ENCODE measurements around the gene CAPN12. TPM values are rescaled to one million over a fixed set of nuclear protein-coding genes. Genes with fewer than 3 reads are reported as not detected.

Gene CAPN12
- total RNA-seq, 1 experiment from 2014 or later: 8.8 TPM

- DNase-seq (ENCODE audit: low read depth, low spot score) (no peak), ATAC-seq (peak; percentile 0; the same call in 1 of the 2 replicates)
- TF ChIP-seq, protein P1, sequence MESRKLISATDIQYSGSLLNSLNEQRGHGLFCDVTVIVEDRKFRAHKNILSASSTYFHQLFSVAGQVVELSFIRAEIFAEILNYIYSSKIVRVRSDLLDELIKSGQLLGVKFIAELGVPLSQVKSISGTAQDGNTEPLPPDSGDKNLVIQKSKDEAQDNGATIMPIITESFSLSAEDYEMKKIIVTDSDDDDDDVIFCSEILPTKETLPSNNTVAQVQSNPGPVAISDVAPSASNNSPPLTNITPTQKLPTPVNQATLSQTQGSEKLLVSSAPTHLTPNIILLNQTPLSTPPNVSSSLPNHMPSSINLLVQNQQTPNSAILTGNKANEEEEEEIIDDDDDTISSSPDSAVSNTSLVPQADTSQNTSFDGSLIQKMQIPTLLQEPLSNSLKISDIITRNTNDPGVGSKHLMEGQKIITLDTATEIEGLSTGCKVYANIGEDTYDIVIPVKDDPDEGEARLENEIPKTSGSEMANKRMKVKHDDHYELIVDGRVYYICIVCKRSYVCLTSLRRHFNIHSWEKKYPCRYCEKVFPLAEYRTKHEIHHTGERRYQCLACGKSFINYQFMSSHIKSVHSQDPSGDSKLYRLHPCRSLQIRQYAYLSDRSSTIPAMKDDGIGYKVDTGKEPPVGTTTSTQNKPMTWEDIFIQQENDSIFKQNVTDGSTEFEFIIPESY (IDR thresholded peaks at IDR 0.05; ENCODE audit: extremely low read depth, insufficient replicate concordance, low read length): no peak
- no peak for TF ChIP-seq POLR2A (IDR thresholded peaks at IDR 0.05; ENCODE audit: borderline replicate concordance, extremely low read depth, insufficient read depth, insufficient read length)
- no peak for TF ChIP-seq RAD21 (IDR thresholded peaks at IDR 0.05; ENCODE audit: low read depth)
- no peak for TF ChIP-seq SP1 (IDR thresholded peaks at IDR 0.05; ENCODE audit: low read depth)
- Histone ChIP-seq H4K20me1 (ENCODE audit: insufficient read depth) (0 out of 2 replicates have a peak, but pooled peaks cover 3% of the 10 kb centered on the region), H3K27me3 (ENCODE audit: insufficient read depth, low read length) (no peaks in the 10 kb centered on the region), H3K4me2 (ENCODE audit: low read length) (peak overlapping the region; percentile 62), H3K4me3 (replicated peaks in 1 of 2; ENCODE audit: low read depth in 1 of 2, low read length in 2 of 2) (no peak overlapping the region), H2AFZ (ENCODE audit: low read depth, low read length, poor library complexity, severe bottlenecking) (no peak overlapping the region), H3K9me2 (ENCODE audit: insufficient read depth) (no peaks in the 10 kb centered on the region), H3K36me3 (ENCODE audit: control insufficient read depth in 1 of 2, insufficient read depth in 2 of 2, low read length in 2 of 2) (peaks cover 11 to 20% of the 10 kb centered on the region in 2 experiments; a peak in 3 of 4 replicates), H3K27ac (ENCODE audit: low read depth, low read length) (peak overlapping the region; percentile 67; the same call in 1 of the 2 replicates), H3K9ac (ENCODE audit: low read length) (0 out of 2 replicates have a peak overlapping the region, but pooled peaks have one; percentile 39), H3K79me2 (ENCODE audit: insufficient read depth, low read length) (no peaks in the 10 kb centered on the region), H3K9me3 (ENCODE audit: control insufficient read depth in 1 of 2, insufficient read depth in 1 of 2, low read depth in 1 of 2, low read length in 2 of 2) (no peaks in the 10 kb centered on the region), H3K4me1 (ENCODE audit: control insufficient read depth in 1 of 2, insufficient read depth in 2 of 2, low read length in 2 of 2) (peaks cover 13 to 59% of the 10 kb centered on the region in 2 experiments; a peak in 3 of 4 replicates)
- no TSS peak for BruUV-seq (replicated peaks)
- intact Hi-C loops (cut with micrococcal nuclease): loop anchor here (5.0 kb wide), 1 partner anchor 199 kb away; the partner anchor contains the start of genes MRPS12 and SARS2
- CTCF ChIA-PET: interaction anchor here (0.9 to 1.1 kb wide), 2 partner anchors 189 to 330 kb away, joined by 3 read pairs; partner anchors contain the start of gene FAM98C
- RAD21 ChIA-PET (ENCODE audit: low non-redundant PET in 1 of 2, low total read pairs in 2 of 2, uncharacterized antibody in 2 of 2, unreplicated experiment in 2 of 2): no interaction called here
- POLR2A ChIA-PET: interaction anchor here (1.0 kb wide), 1 partner anchor 86 kb away, joined by 3 read pairs; the partner anchor contains the start of gene ACTN4
Measured at GRCh38 chr19:38733241-38733492, 11.1 kb downstream of the CAPN12 start.

DNA sequence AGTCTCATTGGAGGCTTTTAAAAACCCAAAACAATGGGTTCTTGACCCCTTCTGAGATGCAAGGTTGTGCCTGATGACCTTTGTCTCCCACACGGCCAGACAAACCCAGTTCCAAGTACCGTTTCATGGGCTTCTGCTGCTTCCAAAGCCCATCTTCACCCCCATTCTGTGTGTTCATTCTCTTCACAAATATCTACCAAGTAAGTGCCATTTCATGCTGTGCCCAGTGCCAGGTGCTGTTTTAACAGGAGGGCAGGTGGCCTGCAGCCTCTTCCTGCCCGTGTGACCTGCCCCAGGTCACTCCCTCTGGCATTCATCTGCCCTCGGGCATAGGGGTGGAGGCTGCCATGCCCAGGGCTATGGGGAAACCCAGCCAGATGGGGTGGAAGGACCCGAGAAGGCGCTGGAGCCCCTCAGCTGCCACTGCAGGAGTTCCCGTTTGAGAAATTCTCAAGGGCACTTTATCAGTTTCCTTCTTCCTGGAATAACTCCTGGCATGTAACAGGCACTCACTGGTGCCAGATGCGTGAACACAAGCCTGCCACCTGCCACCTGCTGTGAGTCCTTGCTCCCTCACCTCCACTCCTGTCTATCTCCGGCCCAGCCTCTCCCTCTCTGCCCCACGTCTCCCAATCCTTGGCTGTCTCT is 12.5 kb downstream of the CAPN12 start:
- H3K27ac ChIP-seq (ENCODE audit: low read depth, low read length): peak overlapping the region; percentile 30; the same call in 1 of the 2 replicates
- H3K9ac ChIP-seq (ENCODE audit: low read length): no peak overlapping the region
- no peak for ATAC-seq
- peaks cover 11 to 32% of the 10 kb centered on the region in 2 experiments; a peak in 3 of 4 replicates for H3K36me3 ChIP-seq (ENCODE audit: control insufficient read depth in 1 of 2, insufficient read depth in 2 of 2, low read length in 2 of 2)
- H3K27me3 ChIP-seq (ENCODE audit: insufficient read depth, low read length): no peaks in the 10 kb centered on the region
- TF ChIP-seq POLR2AphosphoS5 (IDR thresholded peaks at IDR 0.05; ENCODE audit: low read depth, low read length): peak; percentile 28; the same call in 1 of the 2 replicates
- no peak for TF ChIP-seq EZH2phosphoT487 (IDR thresholded peaks at IDR 0.05; ENCODE audit: borderline replicate concordance)
- no peak for TF ChIP-seq YY1 (IDR thresholded peaks at IDR 0.05; ENCODE audit: extremely low read depth, insufficient replicate concordance, low read depth, low read length)
- TF ChIP-seq EZH2 (IDR thresholded peaks at IDR 0.05): no peak
- no peak overlapping the region for H3K4me2 ChIP-seq (ENCODE audit: low read length)
- H2AFZ ChIP-seq (ENCODE audit: low read depth, low read length, poor library complexity, severe bottlenecking): no peak overlapping the region
- H3K9me3 ChIP-seq (ENCODE audit: control insufficient read depth in 1 of 2, insufficient read depth in 1 of 2, low read depth in 1 of 2, low read length in 2 of 2): no peaks in the 10 kb centered on the region
- peaks cover 13 to 55% of the 10 kb centered on the region in 2 experiments; a peak in 3 of 4 replicates for H3K4me1 ChIP-seq (ENCODE audit: control insufficient read depth in 1 of 2, insufficient read depth in 2 of 2, low read length in 2 of 2)
- no TSS peak for BruUV-seq (replicated peaks)
- ChIA-PET POLR2A (no interaction called here), RAD21 (ENCODE audit: low non-redundant PET in 1 of 2, low total read pairs in 2 of 2, uncharacterized antibody in 2 of 2, unreplicated experiment in 2 of 2) (no interaction called here), CTCF (no interaction called here)
- no peaks in the 10 kb centered on the region for H3K9me2 ChIP-seq (ENCODE audit: insufficient read depth)
- no peak for DNase-seq (ENCODE audit: low read depth, low spot score)
- intact Hi-C loops (cut with micrococcal nuclease): loop anchor here (5.0 kb wide), 1 partner anchor 201 kb away; the partner anchor contains the start of genes MRPS12 and SARS2
- no peaks in the 10 kb centered on the region; the same call in 1 of the 2 replicates for H3K79me2 ChIP-seq (ENCODE audit: insufficient read depth, low read length)
- H3K4me3 ChIP-seq (replicated peaks in 1 of 2; ENCODE audit: low read depth in 1 of 2, low read length in 2 of 2): no peak overlapping the region
- H4K20me1 ChIP-seq (ENCODE audit: insufficient read depth): 0 out of 2 replicates have a peak, but pooled peaks cover 3% of the 10 kb centered on the region
